ENCODE measurements around the gene TFR2.

TFR2 gene

DNA sequence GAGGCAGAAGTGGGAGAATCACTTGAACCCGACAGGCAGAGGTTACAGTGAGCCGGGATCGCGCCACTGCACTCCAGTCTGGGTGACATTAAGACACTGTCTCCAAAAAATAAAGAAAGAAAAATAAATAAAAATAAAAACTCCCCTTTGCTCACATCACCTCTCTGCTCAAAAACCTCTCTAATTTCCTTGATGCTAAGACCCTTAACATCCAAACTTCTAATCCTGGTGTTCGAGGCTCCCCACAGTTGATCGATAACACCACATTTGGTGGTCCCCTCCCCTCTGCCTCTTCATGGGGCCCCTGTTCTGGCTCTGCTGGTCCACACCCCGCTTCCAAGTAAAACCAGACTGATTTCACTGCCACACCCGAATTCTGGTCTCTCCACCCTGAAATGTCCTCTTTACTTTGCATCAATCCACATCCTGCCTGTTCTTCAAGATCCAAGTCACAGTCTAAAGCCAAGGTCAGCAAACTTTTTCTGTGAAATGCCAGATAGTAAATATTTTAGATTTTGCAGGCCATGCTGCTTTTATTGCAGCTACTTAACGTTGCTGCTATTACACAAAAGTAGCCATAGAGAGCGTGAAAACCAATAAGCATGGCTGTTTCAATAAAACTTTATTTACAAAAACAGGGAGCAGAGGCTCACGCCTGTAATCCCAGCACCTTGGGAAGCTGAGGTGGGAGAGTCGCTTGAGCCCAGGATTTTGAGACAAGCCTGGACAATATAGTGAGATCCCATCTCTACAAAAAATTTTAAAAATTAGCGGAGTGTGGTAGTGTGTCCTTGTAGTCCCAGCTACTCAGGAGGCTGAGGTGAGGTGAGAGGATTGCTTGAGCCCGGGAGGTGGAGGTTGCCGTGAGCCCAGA, 17.2 kb downstream of the TFR2 start:
- no peak overlapping the region for H3K27ac ChIP-seq
- TF ChIP-seq, protein P1, sequence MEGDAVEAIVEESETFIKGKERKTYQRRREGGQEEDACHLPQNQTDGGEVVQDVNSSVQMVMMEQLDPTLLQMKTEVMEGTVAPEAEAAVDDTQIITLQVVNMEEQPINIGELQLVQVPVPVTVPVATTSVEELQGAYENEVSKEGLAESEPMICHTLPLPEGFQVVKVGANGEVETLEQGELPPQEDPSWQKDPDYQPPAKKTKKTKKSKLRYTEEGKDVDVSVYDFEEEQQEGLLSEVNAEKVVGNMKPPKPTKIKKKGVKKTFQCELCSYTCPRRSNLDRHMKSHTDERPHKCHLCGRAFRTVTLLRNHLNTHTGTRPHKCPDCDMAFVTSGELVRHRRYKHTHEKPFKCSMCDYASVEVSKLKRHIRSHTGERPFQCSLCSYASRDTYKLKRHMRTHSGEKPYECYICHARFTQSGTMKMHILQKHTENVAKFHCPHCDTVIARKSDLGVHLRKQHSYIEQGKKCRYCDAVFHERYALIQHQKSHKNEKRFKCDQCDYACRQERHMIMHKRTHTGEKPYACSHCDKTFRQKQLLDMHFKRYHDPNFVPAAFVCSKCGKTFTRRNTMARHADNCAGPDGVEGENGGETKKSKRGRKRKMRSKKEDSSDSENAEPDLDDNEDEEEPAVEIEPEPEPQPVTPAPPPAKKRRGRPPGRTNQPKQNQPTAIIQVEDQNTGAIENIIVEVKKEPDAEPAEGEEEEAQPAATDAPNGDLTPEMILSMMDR (conservative IDR thresholded peaks at IDR 0.05): no peak
- no peak for TF ChIP-seq ZFX (IDR thresholded peaks at IDR 0.05)

GRCh38 chr7:100621554-100621953, 19.8 kb downstream of the TFR2 start:
- TF ChIP-seq, protein P1 (conservative IDR thresholded peaks at IDR 0.05): no peak
- TF ChIP-seq ZFX (IDR thresholded peaks at IDR 0.05): no peak
- H3K27ac ChIP-seq: no peak overlapping the region

GRCh38 chr7:100620804-100621203, 20.5 kb downstream of the TFR2 start:
- no peak overlapping the region for H3K27ac ChIP-seq
- TF ChIP-seq ZFX (IDR thresholded peaks at IDR 0.05): no peak
- TF ChIP-seq, protein P1 (conservative IDR thresholded peaks at IDR 0.05): no peak

GRCh38 chr7:100620239-100620638, 21.1 kb downstream of the TFR2 start:
- no peak overlapping the region for H3K27ac ChIP-seq
- TF ChIP-seq, protein P1 (conservative IDR thresholded peaks at IDR 0.05): no peak
- no peak for TF ChIP-seq ZFX (IDR thresholded peaks at IDR 0.05)

DNA sequence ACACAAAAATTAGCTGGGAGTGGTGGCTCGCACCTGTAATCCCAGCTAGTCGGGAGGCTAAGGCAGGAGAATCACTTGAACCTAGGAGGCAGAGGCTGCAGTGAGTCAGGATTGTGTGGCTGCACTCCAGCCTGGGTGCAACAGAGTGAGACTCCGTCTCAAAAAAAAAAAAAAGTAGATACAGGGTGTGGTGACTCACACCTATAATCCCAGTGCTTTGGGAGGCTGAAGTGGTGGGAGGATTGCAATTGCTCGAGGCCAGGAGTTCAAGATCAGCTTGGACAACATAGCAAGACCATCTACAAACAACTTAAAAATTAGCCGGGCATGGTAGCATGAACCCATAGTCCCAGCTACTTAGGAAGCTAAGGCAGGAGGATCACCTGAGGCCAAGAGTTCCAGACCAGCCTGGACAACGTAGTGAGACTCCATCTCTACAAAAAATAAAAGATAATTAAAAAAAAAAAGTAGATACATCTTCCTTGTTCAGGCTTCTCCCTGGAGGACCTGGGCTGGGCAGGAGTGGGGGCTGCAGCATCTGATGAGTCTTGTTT, 27.0 kb downstream of the TFR2 start:
- TF ChIP-seq ZFX (IDR thresholded peaks at IDR 0.05): no peak
- TF ChIP-seq, protein P1 (conservative IDR thresholded peaks at IDR 0.05): no peak
- no peak overlapping the region for H3K27ac ChIP-seq

- no peak overlapping the region; the same call in 1 of the 2 replicates for H3K27ac ChIP-seq
- no peak for TF ChIP-seq ZFX (IDR thresholded peaks at IDR 0.05)
- TF ChIP-seq, protein P1 (conservative IDR thresholded peaks at IDR 0.05): no peak
Measured at GRCh38 chr7:100613412-100614175, 27.8 kb downstream of the TFR2 start.

All from C4-2B (cell line).